Skeletal muscle cell (primary cell): Measurements from ENCODE around the gene PCBP2.
"Not testable (repeated sequence)": the region's sequence is repeated elsewhere in the genome, so short reads cannot be mapped to it uniquely, and the experiment has no call there.

Experiments
- DNase-seq: peaks from one replicate; pipeline ENCODE4 v3.0.0-alpha.2; 2010; ENCODE audit warnings: low read depth
- H3K4me3 ChIP-seq: 2 replicates; pipeline ENCODE4 v1.5.1; 2011; ENCODE audit warnings: low read depth, mild to moderate bottlenecking, control low read depth, low read length, moderate library complexity

The PCBP2 gene

DNA sequence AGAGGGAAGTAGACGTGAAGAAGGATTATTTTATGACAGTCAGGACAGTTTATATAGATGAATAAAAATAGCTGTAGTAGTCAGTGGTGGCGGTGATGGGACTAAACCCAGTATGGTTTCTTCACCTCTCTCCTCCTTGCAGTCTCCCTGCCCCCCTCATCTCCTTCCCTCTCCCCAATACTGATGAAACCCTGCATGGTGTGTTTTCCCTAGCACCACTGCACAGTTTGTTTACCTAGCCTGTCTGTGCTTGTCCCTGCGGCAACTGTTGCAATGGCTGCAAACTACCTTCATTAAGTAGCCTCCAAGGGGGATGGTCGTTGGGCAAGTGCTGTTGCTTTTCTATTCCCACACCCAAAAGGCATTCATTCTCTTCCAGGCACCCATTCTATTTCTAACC, 14.7 kb downstream of the PCBP2 start:
- DNase-seq: no peak
- H3K4me3 ChIP-seq: no peak overlapping the region

GRCh38 chr12:53467082-53467481, 15.2 kb downstream of the PCBP2 start:
- DNase-seq: no peak

DNA sequence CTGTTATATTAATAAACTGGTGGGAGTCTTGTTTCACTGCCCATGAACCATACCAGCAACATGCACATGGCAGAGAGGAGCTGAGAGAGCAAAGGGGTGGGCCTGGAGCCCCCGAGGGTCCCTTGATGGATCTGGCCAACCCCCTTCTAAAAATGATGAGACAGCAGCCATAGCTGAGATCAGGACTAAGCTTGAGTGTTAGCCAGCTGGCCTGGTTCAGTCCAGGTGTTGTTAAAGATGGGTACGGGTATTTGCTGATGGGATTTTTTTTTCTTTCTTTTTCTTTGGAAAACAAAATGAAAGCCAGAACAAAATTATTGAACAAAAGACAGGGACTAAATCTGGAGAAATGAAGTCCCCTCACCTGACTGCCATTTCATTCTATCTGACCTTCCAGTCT, 16.0 kb downstream of the PCBP2 start:
- no peak overlapping the region for H3K4me3 ChIP-seq
- DNase-seq: no peak

More at GRCh38 chr12:53467082-53467481, 15.2 kb downstream of the PCBP2 start:
- H3K4me3 ChIP-seq: no peak overlapping the region

- H3K4me3 ChIP-seq: no peak overlapping the region
- DNase-seq: no peak
Measured at GRCh38 chr12:53468282-53468681, 16.4 kb downstream of the PCBP2 start.

DNA sequence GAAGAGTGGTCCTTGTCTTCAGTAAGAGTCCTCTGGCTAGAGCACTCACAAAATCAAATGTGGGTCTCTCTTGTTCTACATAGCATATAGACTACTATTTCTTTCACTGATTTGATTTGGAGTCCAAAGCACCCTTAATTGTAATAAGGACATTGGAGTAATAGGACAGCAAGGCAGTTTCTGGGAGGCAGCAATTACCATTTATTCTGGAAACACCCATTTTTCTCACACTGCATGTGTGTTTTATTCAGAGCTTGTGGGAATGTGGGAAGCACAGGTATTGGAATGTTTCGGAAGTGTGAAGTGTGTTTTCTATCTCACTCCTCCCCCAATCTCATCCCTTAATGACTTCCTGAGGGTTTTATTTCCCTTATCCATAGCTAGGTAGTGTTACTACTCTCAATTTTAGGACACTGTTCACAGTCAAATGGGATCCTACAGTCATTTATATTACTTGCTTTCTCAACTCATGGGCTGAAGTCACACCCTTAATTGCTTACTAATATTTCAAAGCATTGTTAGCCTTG, 20.2 kb downstream of the PCBP2 start:
- DNase-seq: no peak
- H3K4me3 ChIP-seq: no peak overlapping the region

- no peak overlapping the region for H3K4me3 ChIP-seq
- DNase-seq: no peak
Measured at GRCh38 chr12:53474077-53474476, 22.2 kb downstream of the PCBP2 start.

- no peak for DNase-seq
- no peak overlapping the region for H3K4me3 ChIP-seq
Measured at GRCh38 chr12:53474819-53475218, 22.9 kb downstream of the PCBP2 start.

GRCh38 chr12:53476769-53477209, 24.9 kb downstream of the PCBP2 start:
- H3K4me3 ChIP-seq: no peak overlapping the region
- DNase-seq: no peak

- no peak overlapping the region for H3K4me3 ChIP-seq
- no peak for DNase-seq
Measured at GRCh38 chr12:53478865-53479264, 27.0 kb downstream of the PCBP2 start.

DNA sequence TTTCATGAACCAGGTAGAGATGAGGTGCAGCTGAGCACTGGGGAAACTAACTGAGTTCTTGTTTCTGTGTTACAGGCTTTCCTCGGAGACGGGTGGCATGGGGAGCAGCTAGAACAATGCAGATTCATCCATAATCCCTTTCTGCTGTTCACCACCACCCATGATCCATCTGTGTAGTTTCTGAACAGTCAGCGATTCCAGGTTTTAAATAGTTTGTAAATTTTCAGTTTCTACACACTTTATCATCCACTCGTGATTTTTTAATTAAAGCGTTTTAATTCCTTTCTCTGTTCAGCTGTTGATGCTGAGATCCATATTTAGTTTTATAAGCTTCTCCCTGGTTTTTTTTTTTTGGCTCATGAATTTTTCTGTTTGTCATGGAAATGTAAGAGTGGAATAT, 27.4 kb downstream of the PCBP2 start:
- H3K4me3 ChIP-seq: no peak overlapping the region
- no peak for DNase-seq

DNA sequence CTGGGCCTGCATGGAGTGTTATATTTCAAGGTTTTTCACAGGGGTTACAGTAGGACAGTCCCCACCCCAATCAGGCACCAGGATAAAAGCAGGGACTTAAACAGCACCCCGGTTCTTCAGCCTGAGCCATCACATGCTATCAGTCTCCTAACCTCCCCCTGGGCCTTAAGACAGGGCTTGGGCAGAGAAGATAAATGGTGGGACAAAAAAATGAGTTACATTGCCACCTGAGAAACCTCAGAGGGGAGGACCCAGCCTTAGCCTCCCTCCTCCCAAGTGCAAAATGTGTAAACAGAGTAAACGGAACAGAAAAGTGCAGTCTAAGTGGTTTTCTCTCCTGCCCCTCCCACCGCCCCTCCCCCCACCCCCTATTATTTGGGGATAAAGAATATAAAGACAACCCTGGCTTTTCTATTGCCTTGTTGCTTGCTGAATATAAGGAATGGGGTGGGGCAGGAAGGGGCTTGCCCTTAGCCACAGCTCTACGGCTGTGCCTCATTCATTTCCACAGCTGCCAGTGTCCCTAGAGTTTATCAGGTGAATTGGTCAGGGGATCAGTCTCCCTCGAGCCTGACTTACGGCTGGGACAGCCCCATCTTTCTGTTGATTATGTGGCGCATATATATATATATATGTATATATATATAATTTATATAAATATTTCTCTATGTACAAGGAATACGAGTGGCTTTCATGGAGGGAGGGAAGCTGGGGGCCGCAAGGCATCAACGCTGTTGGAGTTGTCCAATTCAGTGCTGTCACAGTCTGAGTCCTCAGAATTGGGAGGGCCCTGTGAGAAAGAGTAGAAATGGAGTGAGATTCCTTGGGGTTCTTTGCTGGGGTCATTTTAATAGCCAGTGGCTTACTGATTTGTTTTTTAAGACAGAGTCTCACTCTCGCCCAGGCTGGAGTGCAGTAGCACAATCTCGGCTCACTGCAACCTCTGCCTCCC, 28.9 kb downstream of the PCBP2 start:
- DNase-seq: no peak
- no peak overlapping the region for H3K4me3 ChIP-seq

- not testable (repeated sequence) for DNase-seq, H3K4me3 ChIP-seq
Measured at GRCh38 chr12:53481458-53481857, 29.6 kb downstream of the PCBP2 start.

GRCh38 chr12:53481939-53482586, 30.2 kb downstream of the PCBP2 start:
- H3K4me3 ChIP-seq: no peak overlapping the region
- no peak for DNase-seq

DNA sequence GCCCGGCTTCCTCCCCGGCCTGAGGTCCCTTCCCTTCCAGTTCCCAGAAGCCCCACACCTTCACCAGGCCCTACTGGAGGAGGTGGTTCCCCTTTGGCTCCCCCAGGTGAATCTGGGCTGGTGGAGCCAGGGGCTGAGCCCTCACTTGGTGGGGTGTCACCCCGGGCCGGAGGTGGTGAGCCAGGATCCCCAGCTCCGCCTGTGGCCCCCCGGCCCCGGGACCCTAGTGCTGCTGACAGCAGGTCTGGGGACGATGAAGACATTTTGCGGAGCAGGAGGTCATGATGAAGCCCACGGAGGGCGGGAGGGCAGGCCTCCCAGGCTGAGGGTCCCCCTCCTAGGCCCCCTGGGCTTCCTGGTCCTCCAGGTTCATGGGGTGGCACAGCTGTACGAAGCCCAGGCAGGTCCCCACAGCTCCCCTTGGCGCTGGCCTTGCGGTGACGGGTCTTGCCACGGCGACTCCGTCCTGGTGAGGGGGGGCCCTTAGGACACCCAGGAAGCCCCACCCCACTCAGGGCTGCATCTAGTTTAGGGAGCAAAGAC, 30.8 kb downstream of the PCBP2 start:
- H3K4me3 ChIP-seq: no peak overlapping the region
- DNase-seq: no peak

DNA sequence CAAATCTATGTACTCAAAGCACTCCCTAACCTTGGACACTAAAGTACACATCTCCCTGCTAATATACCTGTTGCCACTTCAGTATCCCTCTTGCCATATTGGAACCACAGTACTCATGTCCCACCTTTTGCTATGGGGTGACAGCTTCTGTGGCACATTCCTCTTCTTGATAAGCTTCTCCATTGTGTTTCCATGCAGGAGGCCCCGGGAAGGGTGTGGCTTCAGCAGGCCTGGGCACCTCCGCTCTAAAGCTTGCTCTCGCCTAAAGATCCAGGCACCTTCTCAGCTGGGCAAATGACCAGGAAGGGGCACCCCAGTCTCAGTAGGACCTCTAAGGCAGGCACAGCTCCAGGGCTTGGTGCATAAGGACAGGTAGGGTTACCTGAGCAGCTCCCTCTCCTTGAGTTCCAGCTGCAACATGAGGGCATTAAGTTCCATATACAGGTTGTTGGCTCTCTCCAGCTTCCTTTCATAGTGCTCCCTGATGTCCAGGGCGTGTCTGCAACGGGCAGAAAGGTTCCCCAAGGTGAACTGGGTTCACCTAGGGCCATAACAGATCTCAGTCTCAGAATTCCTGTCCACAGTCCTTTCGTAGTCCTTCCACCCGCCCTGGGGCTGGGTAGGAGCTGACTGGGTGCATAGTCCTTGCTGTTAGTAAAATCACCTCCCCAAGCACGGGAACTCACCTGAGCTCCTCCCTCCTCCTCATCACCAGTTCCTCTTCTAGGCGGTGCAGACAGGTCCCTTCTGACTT, 31.5 kb downstream of the PCBP2 start:
- no peak overlapping the region for H3K4me3 ChIP-seq
- no peak for DNase-seq

GRCh38 chr12:53483979-53484377, 32.1 kb downstream of the PCBP2 start:
- no peak for DNase-seq
- no peak overlapping the region for H3K4me3 ChIP-seq

GRCh38 chr12:53484686-53485575, 33.0 kb downstream of the PCBP2 start:
- H3K4me3 ChIP-seq: no peak overlapping the region
- no peak for DNase-seq

- no peak overlapping the region for H3K4me3 ChIP-seq
- no peak for DNase-seq
Measured at GRCh38 chr12:53485955-53486735, 34.2 kb downstream of the PCBP2 start.
